ENCODE results near the gene HRG. TPM values are rescaled to one million over a fixed set of nuclear protein-coding genes. Genes with fewer than 3 reads are reported as not detected.
"Not testable (repeated sequence)": the region's sequence is repeated elsewhere in the genome, so short reads cannot be mapped to it uniquely, and the experiment has no call there.

Gene HRG
- total RNA-seq, 1 donor from 2014 or later, result not detected

- no peak for DNase-seq (ENCODE audit: low read depth, low spot score)
These were observed 15.1 kb downstream of the HRG start for GRCh38 chr3:186680869-186681268.

GRCh38 chr3:186682812-186683211 lies 17.0 kb downstream of the HRG start:
- DNase-seq (ENCODE audit: low read depth, low spot score), result no peak

GRCh38 chr3:186683979-186684378 lies 18.2 kb downstream of the HRG start:
- DNase-seq (ENCODE audit: low read depth, low spot score), result no peak

- DNase-seq (ENCODE audit: low read depth, low spot score), result not testable (repeated sequence)
These were observed 20.7 kb downstream of the HRG start for GRCh38 chr3:186686475-186686874.

- DNase-seq (ENCODE audit: low read depth, low spot score), result no peak
These were observed 21.4 kb downstream of the HRG start for GRCh38 chr3:186687120-186687651.

- DNase-seq (ENCODE audit: low read depth, low spot score), result not testable (repeated sequence)
These were observed 24.5 kb downstream of the HRG start for GRCh38 chr3:186690304-186690703.

- no peak for DNase-seq (ENCODE audit: low read depth, low spot score)
These were observed 25.9 kb downstream of the HRG start for GRCh38 chr3:186691676-186692075.

- no peak for DNase-seq (ENCODE audit: low read depth, low spot score)
These were observed 28.0 kb downstream of the HRG start for GRCh38 chr3:186693843-186694242.

- DNase-seq (ENCODE audit: low read depth, low spot score), result no peak
These were observed 28.6 kb downstream of the HRG start for GRCh38 chr3:186694288-186695032.

- no peak for DNase-seq (ENCODE audit: low read depth, low spot score)
These were observed 30.7 kb downstream of the HRG start for GRCh38 chr3:186696522-186696921.

- DNase-seq (ENCODE audit: low read depth, low spot score), result no peak
These were observed 31.7 kb downstream of the HRG start for GRCh38 chr3:186697510-186697909.

- no peak for DNase-seq (ENCODE audit: low read depth, low spot score)
These were observed 34.5 kb downstream of the HRG start for GRCh38 chr3:186700267-186700666.

GRCh38 chr3:186702451-186702850 lies 36.6 kb downstream of the HRG start:
- DNase-seq (ENCODE audit: low read depth, low spot score), result not testable (repeated sequence)

- no peak for DNase-seq (ENCODE audit: low read depth, low spot score)
These were observed 40.3 kb downstream of the HRG start for GRCh38 chr3:186705882-186706780.

- no peak for DNase-seq (ENCODE audit: low read depth, low spot score)
These were observed 43.3 kb downstream of the HRG start for GRCh38 chr3:186708983-186709679.

- not testable (repeated sequence) for DNase-seq (ENCODE audit: low read depth, low spot score)
These were observed 44.9 kb downstream of the HRG start for GRCh38 chr3:186710694-186711093.

- DNase-seq (ENCODE audit: low read depth, low spot score), result no peak
These were observed 47.7 kb downstream of the HRG start for GRCh38 chr3:186713499-186713898.

GRCh38 chr3:186717039-186717457 lies 51.2 kb downstream of the HRG start, which contains the start of gene KNG1:
Gene KNG1 (plus strand): TSS chr3:186717359. CDS start chr3:186717543, 184 bp downstream.
- no peak for DNase-seq (ENCODE audit: low read depth, low spot score)

- no peak for DNase-seq (ENCODE audit: low read depth, low spot score)
These were observed 54.3 kb downstream of the HRG start for GRCh38 chr3:186719945-186720739.

GRCh38 chr3:186722457-186722856 lies 56.6 kb downstream of the HRG start:
- DNase-seq (ENCODE audit: low read depth, low spot score), result no peak

- DNase-seq (ENCODE audit: low read depth, low spot score), result no peak
These were observed 59.1 kb downstream of the HRG start for GRCh38 chr3:186724911-186725310.
